Smooth muscle cell (in vitro differentiated cells): ENCODE data around the gene AHNAK2. TPM values are rescaled to one million over a fixed set of nuclear protein-coding genes. Genes with fewer than 3 reads are reported as not detected.

Source experiments
- DNase-seq: peaks from one replicate; lab custom pipeline; 2025; ENCODE audit not compliant: unreplicated experiment; lab: John Stamatoyannopoulos, UW
- H2AFZ ChIP-seq: fragments of 200-600 bp; sonication (generic); 2 replicates; pipeline ENCODE4 v1.6.0; 2016; ENCODE audit warnings: antibody characterized with exemption, low read depth, mild to moderate bottlenecking
- H3F3A ChIP-seq: fragments of 200-600 bp; sonication (generic); 2 replicates; pipeline ENCODE4 v1.6.0; 2017; ENCODE audit warnings: antibody characterized with exemption, low read depth
- H3K27ac ChIP-seq: fragments of 200-600 bp; sonication (generic); 2 replicates; pipeline ENCODE4 v1.5.1; 2016; ENCODE audit warnings: low read depth, mild to moderate bottlenecking
- H3K27me3 ChIP-seq: fragments of 200-600 bp; sonication (generic); 2 replicates; pipeline ENCODE4 v1.6.1; 2016; ENCODE audit warnings: low read depth, mild to moderate bottlenecking
- H3K36me3 ChIP-seq: fragments of 200-600 bp; sonication (generic); 2 replicates; pipeline ENCODE4 v1.5.1; 2016; ENCODE audit warnings: low read depth
- H3K4me1 ChIP-seq: fragments of 200-600 bp; sonication (generic); 2 replicates; pipeline ENCODE4 v1.5.1; 2016; ENCODE audit warnings: low read depth
- H3K4me2 ChIP-seq: fragments of 200-600 bp; sonication (generic); 2 replicates; pipeline ENCODE4 v1.6.0; 2016; ENCODE audit warnings: mild to moderate bottlenecking
- H3K4me3 ChIP-seq: fragments of 200-600 bp; sonication (generic); 2 replicates; pipeline ENCODE4 v1.5.1; 2016; ENCODE audit warnings: mild to moderate bottlenecking
- H3K79me2 ChIP-seq: fragments of 200-600 bp; sonication (generic); 2 replicates; pipeline ENCODE4 v1.6.0; 2016; ENCODE audit warnings: low read depth, mild to moderate bottlenecking
- H3K9ac ChIP-seq: fragments of 200-600 bp; sonication (generic); 2 replicates; pipeline ENCODE4 v1.6.0; 2016; ENCODE audit warnings: low read depth
- H3K9me3 ChIP-seq: fragments of 200-600 bp; sonication (generic); replicated peaks from 2 replicates; pipeline ENCODE4 v1.5.1; 2016; ENCODE audit warnings: low read depth
- H4K20me1 ChIP-seq: fragments of 200-600 bp; sonication (generic); 2 replicates; pipeline ENCODE4 v1.6.0; 2016; ENCODE audit warnings: low read depth
- CTCF ChIP-seq: fragments of 200-600 bp; sonication (generic); IDR thresholded peaks from 2 replicates; pipeline ENCODE4 v1.5.1; 2017; ENCODE audit warnings: borderline replicate concordance, mild to moderate bottlenecking, antibody characterized with exemption; ENCODE audit not compliant: insufficient read depth, poor library complexity, severe bottlenecking
- WGBS: methylation state at CpG from one replicate; pipeline ENCODE4 v1.1.7; 2016; ENCODE audit warnings: low lambda C conversion rate; 5-methylcytosine and 5-hydroxymethylcytosine counted together
- polyA plus RNA-seq: library from polyadenylated mRNA; unstranded; fragments of >200 nt; fragmentation: Nextera tagmentation; extraction: Ambion mirVana; gene quantifications from 2 replicates; pipeline ENCODE4 v1.2.1, GENCODE V29; 2016
- total RNA-seq: library from RNA; depleted of rRNA; stranded (reverse); fragments of >200 nt; gene quantifications from 2 replicates; pipeline ENCODE4 v1.2.3, GENCODE V29; 2014

AHNAK2 gene
- total and polyA plus RNA-seq, 2 experiments from 2014 or later, result 10.3 to 53.8 TPM

- H3K9me3 ChIP-seq, result no peaks in the 10 kb centered on the region
- peak overlapping the region; percentile 78 for H3K4me2 ChIP-seq
- H3K4me3 ChIP-seq, result peak overlapping the region; percentile 9
- H3K9ac ChIP-seq, result peak overlapping the region; percentile 77
- H3K4me1 ChIP-seq, result peaks cover 32% of the 10 kb centered on the region
- H4K20me1 ChIP-seq, result peaks cover 12% of the 10 kb centered on the region
- peak overlapping the region; percentile 91 for H3K27ac ChIP-seq
- WGBS, result 65% methylated on average over 16 of the region's 19 CpGs
- H3K36me3 ChIP-seq, result no peaks in the 10 kb centered on the region
- H3F3A ChIP-seq, result peaks cover 3% of the 10 kb centered on the region
- no peak overlapping the region for H2AFZ ChIP-seq
- no peaks in the 10 kb centered on the region for H3K79me2 ChIP-seq
- H3K27me3 ChIP-seq, result no peaks in the 10 kb centered on the region
- DNase-seq, result no peak
- TF ChIP-seq CTCF, result no peak
Observed at GRCh38 chr14:104970231-104971068, 7.7 kb downstream of the AHNAK2 start.

- DNase-seq, result no peak
- Histone ChIP-seq H3K36me3 (no peaks in the 10 kb centered on the region), H3K79me2 (no peaks in the 10 kb centered on the region), H3K9me3 (no peaks in the 10 kb centered on the region), H2AFZ (no peak overlapping the region), H3K4me1 (peaks cover 32% of the 10 kb centered on the region), H3K27ac (peak overlapping the region; percentile 91), H3K27me3 (no peaks in the 10 kb centered on the region), H3K9ac (peak overlapping the region; percentile 77), H3K4me3 (peak overlapping the region; percentile 9), H3F3A (peaks cover 3% of the 10 kb centered on the region), H4K20me1 (peaks cover 14% of the 10 kb centered on the region), H3K4me2 (peak overlapping the region; percentile 78)
- no peak for TF ChIP-seq CTCF
- 95% methylated on average over 7 of the region's 10 CpGs for WGBS
Observed at GRCh38 chr14:104969741-104970230, 8.4 kb downstream of the AHNAK2 start.

GRCh38 chr14:104968541-104969401 is 9.4 kb downstream of the AHNAK2 start:
- Histone ChIP-seq H4K20me1 (peaks cover 20% of the 10 kb centered on the region), H3K79me2 (no peaks in the 10 kb centered on the region), H3K27ac (peak overlapping the region; percentile 56), H3K36me3 (no peaks in the 10 kb centered on the region), H3K4me2 (peak overlapping the region; percentile 88), H3K27me3 (no peaks in the 10 kb centered on the region), H3K9me3 (no peaks in the 10 kb centered on the region), H3F3A (peaks cover 3% of the 10 kb centered on the region), H3K4me3 (peak overlapping the region; percentile 36), H2AFZ (no peak overlapping the region), H3K4me1 (peaks cover 28% of the 10 kb centered on the region), H3K9ac (no peak overlapping the region)
- no peak for DNase-seq
- 54% methylated on average over 21 of the region's 21 CpGs for WGBS
- TF ChIP-seq CTCF, result no peak
